SK-N-SH (cell line): ENCODE measurements around the gene NLGN1.

Source experiments
- EZH2phosphoT487 ChIP-seq: fragments of 200-600 bp; sonication (generic); IDR thresholded peaks from 2 replicates; pipeline ENCODE4 v1.6.1; 2017; ENCODE audit warnings: low read depth, mixed run types, mild to moderate bottlenecking, antibody characterized with exemption, moderate library complexity, borderline replicate concordance
- POLR2AphosphoS5 ChIP-seq: IDR thresholded peaks from 2 replicates; pipeline ENCODE4 v1.6.1; 2012; ENCODE audit warnings: low read depth, low read length
- RFX5 ChIP-seq: IDR thresholded peaks from 2 replicates; pipeline ENCODE4 v1.6.1; 2012; ENCODE audit warnings: mild to moderate bottlenecking, improper control_type of control experiment, low read length
- TF ChIP-seq, protein P1 (sequence below): fragments of 200-600 bp; sonication (generic); IDR thresholded peaks from 2 replicates; pipeline ENCODE4 v1.6.1; 2017; ENCODE audit warnings: antibody characterized with exemption, mild to moderate bottlenecking, moderate library complexity
- TF ChIP-seq, protein P2 (sequence below): fragments of 150-350 bp; IDR thresholded peaks from 2 replicates; pipeline ENCODE4 v1.6.1; 2017; ENCODE audit warnings: antibody characterized with exemption, low read length, low read depth, borderline replicate concordance
- TF ChIP-seq, protein P3 (sequence below): IDR thresholded peaks from 2 replicates; pipeline ENCODE4 v1.4.0; 2012; ENCODE audit warnings: low read depth

DNA sequence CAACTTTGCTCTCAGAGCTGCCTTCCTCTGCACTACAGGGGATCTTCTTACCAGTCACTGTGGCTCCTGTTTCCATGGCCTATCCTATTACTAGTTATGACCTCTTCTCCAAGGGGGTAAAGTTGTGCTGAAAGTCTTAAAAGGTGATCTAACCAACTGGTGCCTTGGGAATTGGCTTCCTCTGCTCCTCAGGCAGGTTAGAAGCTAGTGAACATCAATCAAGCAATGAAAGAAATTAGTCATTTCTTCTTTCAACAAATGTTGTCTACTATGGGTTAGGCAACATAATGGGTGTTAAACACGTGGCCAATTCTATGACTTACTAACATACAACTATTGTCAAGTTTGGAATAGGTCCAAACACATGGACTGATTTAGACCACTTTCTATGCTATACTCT, 890.2 kb downstream of the NLGN1 start:
- TF ChIP-seq, protein P1, sequence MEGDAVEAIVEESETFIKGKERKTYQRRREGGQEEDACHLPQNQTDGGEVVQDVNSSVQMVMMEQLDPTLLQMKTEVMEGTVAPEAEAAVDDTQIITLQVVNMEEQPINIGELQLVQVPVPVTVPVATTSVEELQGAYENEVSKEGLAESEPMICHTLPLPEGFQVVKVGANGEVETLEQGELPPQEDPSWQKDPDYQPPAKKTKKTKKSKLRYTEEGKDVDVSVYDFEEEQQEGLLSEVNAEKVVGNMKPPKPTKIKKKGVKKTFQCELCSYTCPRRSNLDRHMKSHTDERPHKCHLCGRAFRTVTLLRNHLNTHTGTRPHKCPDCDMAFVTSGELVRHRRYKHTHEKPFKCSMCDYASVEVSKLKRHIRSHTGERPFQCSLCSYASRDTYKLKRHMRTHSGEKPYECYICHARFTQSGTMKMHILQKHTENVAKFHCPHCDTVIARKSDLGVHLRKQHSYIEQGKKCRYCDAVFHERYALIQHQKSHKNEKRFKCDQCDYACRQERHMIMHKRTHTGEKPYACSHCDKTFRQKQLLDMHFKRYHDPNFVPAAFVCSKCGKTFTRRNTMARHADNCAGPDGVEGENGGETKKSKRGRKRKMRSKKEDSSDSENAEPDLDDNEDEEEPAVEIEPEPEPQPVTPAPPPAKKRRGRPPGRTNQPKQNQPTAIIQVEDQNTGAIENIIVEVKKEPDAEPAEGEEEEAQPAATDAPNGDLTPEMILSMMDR = no peak
- TF ChIP-seq POLR2AphosphoS5 (no peak), EZH2phosphoT487 (no peak), RFX5 (no peak)
- TF ChIP-seq, protein P2, sequence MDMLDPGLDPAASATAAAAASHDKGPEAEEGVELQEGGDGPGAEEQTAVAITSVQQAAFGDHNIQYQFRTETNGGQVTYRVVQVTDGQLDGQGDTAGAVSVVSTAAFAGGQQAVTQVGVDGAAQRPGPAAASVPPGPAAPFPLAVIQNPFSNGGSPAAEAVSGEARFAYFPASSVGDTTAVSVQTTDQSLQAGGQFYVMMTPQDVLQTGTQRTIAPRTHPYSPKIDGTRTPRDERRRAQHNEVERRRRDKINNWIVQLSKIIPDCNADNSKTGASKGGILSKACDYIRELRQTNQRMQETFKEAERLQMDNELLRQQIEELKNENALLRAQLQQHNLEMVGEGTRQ = no peak
- TF ChIP-seq, protein P3, sequence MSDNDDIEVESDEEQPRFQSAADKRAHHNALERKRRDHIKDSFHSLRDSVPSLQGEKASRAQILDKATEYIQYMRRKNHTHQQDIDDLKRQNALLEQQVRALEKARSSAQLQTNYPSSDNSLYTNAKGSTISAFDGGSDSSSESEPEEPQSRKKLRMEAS = no peak
